ENCODE data around the gene MLN. TPM values are rescaled to one million over a fixed set of nuclear protein-coding genes. Genes with fewer than 3 reads are reported as not detected.

Gene MLN
- total RNA-seq, 4 donors from 2014 or later: not detected

- Histone ChIP-seq H3K4me3 (no peak overlapping the region), H3K4me1 (peaks cover 5 to 29% (median 11%) of the 10 kb centered on the region in 4 donors), H3K27me3 (no peaks in the 10 kb centered on the region), H3K27ac (no peak overlapping the region), H3K36me3 (no peaks in the 10 kb centered on the region), H3K9me3 (no peaks in the 10 kb centered on the region)
- WGBS, 2 donors (ENCODE audit: low coverage in 1 of 2): 58 to 78% methylated on average over 9 to 12 of the region's 12 CpGs
- no peak for TF ChIP-seq POLR2A (IDR thresholded peaks at IDR 0.05)
- no peak for TF ChIP-seq EP300 (IDR thresholded peaks at IDR 0.05; ENCODE audit: low read depth)
- TF ChIP-seq CTCF (IDR thresholded peaks at IDR 0.05): no peak
- no peak for TF ChIP-seq POLR2AphosphoS5 (IDR thresholded peaks at IDR 0.05)
- DNase-seq: no peak
- in situ Hi-C loops (cut with MboI; ENCODE audit: low pct_ligation_motif_present in 1 of 4, low pct_unique_long_range_greater_than_20kb in 1 of 4, low sequenced_read_pairs in 3 of 4) (loop anchor here in 1 of 4 donors (25.0 kb wide), 2 partner anchors 281 to 406 kb away; no protein-coding TSS in a partner anchor), intact Hi-C loops (cut with DNase I; ENCODE audit: low total_unique reads) (no loop called here)
Observed at GRCh38 chr6:33756211-33756954, 47.4 kb downstream of the MLN start.

GRCh38 chr6:33755070-33755869, 48.5 kb downstream of the MLN start:
- Histone ChIP-seq H3K4me3 (no peak overlapping the region), H3K9me3 (no peaks in the 10 kb centered on the region), H3K4me1 (peaks cover 5 to 33% (median 15%) of the 10 kb centered on the region in 4 donors), H3K27ac (no peak overlapping the region), H3K27me3 (no peaks in the 10 kb centered on the region), H3K36me3 (no peaks in the 10 kb centered on the region)
- DNase-seq: no peak
- in situ Hi-C loops (cut with MboI; ENCODE audit: low pct_ligation_motif_present in 1 of 4, low pct_unique_long_range_greater_than_20kb in 1 of 4, low sequenced_read_pairs in 3 of 4) (loop anchor here in 1 of 4 donors (25.0 kb wide), 2 partner anchors 282 to 407 kb away; no protein-coding TSS in a partner anchor), intact Hi-C loops (cut with DNase I; ENCODE audit: low total_unique reads) (no loop called here)
- TF ChIP-seq POLR2A (IDR thresholded peaks at IDR 0.05) (no peak), CTCF (IDR thresholded peaks at IDR 0.05) (no peak), POLR2AphosphoS5 (IDR thresholded peaks at IDR 0.05) (no peak), EP300 (IDR thresholded peaks at IDR 0.05; ENCODE audit: low read depth) (no peak)
- WGBS, 2 donors (ENCODE audit: low coverage in 1 of 2): 71% methylated on average over 13 of the region's 13 CpGs; no CpG with 5 or more reads in 1 of the 2 donors

GRCh38 chr6:33754222-33754621, 49.6 kb downstream of the MLN start:
- no peak for DNase-seq
- no peaks in the 10 kb centered on the region for H3K27me3 ChIP-seq
- H3K4me1 ChIP-seq: peaks cover 5 to 32% (median 15%) of the 10 kb centered on the region in 4 donors
- H3K9me3 ChIP-seq: no peaks in the 10 kb centered on the region
- no peak overlapping the region for H3K27ac ChIP-seq
- no peak overlapping the region for H3K4me3 ChIP-seq
- 80 to 85% methylated on average over 3 to 11 of the region's 11 CpGs for WGBS, 2 donors (ENCODE audit: low coverage in 1 of 2)
- intact Hi-C loops (cut with DNase I; ENCODE audit: low total_unique reads) (no loop called here), in situ Hi-C loops (cut with MboI; ENCODE audit: low pct_ligation_motif_present in 1 of 4, low pct_unique_long_range_greater_than_20kb in 1 of 4, low sequenced_read_pairs in 3 of 4) (loop anchor here in 1 of 4 donors (25.0 kb wide), 2 partner anchors 283 to 408 kb away; no protein-coding TSS in a partner anchor)
- no peak for TF ChIP-seq POLR2A (IDR thresholded peaks at IDR 0.05)
- no peaks in the 10 kb centered on the region for H3K36me3 ChIP-seq

DNA sequence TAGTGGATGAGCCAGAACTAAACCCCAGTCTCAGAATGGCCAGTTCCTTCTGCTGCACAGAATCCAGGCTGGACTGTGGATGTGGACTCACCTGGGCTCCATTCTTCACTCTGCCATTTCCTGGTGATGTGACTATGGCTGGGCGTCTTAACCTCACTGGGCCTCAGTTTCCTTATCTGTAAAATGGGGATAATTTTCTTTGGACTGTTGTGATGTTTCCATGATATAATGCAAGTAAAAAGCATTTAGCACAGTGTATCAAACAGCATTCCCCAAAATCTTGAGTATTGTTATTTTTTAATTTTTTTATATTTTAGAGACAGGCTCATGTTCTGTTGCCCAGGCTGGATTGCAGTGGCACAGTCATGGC, 51.2 kb downstream of the MLN start:
- 93 to 100% methylated on average over 1 of the region's 1 CpG for WGBS, 2 donors (ENCODE audit: low coverage in 1 of 2)
- in situ Hi-C loops (cut with MboI; ENCODE audit: low pct_ligation_motif_present in 1 of 4, low pct_unique_long_range_greater_than_20kb in 1 of 4, low sequenced_read_pairs in 3 of 4) (loop anchor here in 1 of 4 donors (25.0 kb wide), 2 partner anchors 285 to 410 kb away; no protein-coding TSS in a partner anchor), intact Hi-C loops (cut with DNase I; ENCODE audit: low total_unique reads) (no loop called here)
- peaks cover 0 to 25% (median 15%) of the 10 kb centered on the region in 4 donors for H3K4me1 ChIP-seq
- no peak for DNase-seq
- H3K9me3 ChIP-seq: no peaks in the 10 kb centered on the region
- TF ChIP-seq EP300 (IDR thresholded peaks at IDR 0.05; ENCODE audit: low read depth): no peak
- no peak for TF ChIP-seq POLR2A (IDR thresholded peaks at IDR 0.05)
- no peak for TF ChIP-seq POLR2AphosphoS5 (IDR thresholded peaks at IDR 0.05)
- TF ChIP-seq CTCF (IDR thresholded peaks at IDR 0.05): no peak
- H3K27me3 ChIP-seq: no peaks in the 10 kb centered on the region
- no peak overlapping the region for H3K4me3 ChIP-seq
- H3K36me3 ChIP-seq: no peaks in the 10 kb centered on the region
- H3K27ac ChIP-seq: peak overlapping the region; percentile 28 to 74 (median 66)

All from transverse colon (tissue), 4 donors.